Body of pancreas (tissue), 4 donors: ENCODE data around the gene ZDHHC1.

Experiments used
- CTCF ChIP-seq, 7 experiments: fragments of 450-650 bp in 4 of 7; fragments of 200-600 bp in 3 of 7; sonication (generic) in 3 of 7; IDR thresholded peaks; one replicate each; pipeline ENCODE4 v1.5.1; 2016 to 2019; ENCODE audit warnings: antibody characterized with exemption in 7 of 7
- POLR2A ChIP-seq, 3 donors: fragments of 450-650 bp; IDR thresholded peaks; one replicate each; pipeline ENCODE4 v1.6.1; 2016; ENCODE audit warnings: antibody characterized with exemption in 3 of 3, mild to moderate bottlenecking in 2 of 3

GRCh38 chr16:67413978-67414911, 2.0 kb downstream of the ZDHHC1 start:
- TF ChIP-seq POLR2A (IDR thresholded peaks at IDR 0.05), result no peak
- TF ChIP-seq CTCF (IDR thresholded peaks at IDR 0.05), result no peak
